HEK293T (cell line): ENCODE results near the gene SEMA4D.

Experiments used
- BHLHE40 ChIP-seq: fragments of 450-650 bp; IDR thresholded peaks from 2 replicates; pipeline ENCODE4 v1.6.1; 2016; ENCODE audit warnings: mild to moderate bottlenecking, moderate library complexity, borderline replicate concordance
- CTBP1 ChIP-seq: fragments of 450-650 bp; IDR thresholded peaks from 2 replicates; pipeline ENCODE4 v1.6.1; 2016; ENCODE audit warnings: borderline replicate concordance
- FOXA1 ChIP-seq: fragments of 450-650 bp; IDR thresholded peaks from 2 replicates; pipeline ENCODE4 v1.6.1; 2016; ENCODE audit warnings: mild to moderate bottlenecking
- NFRKB ChIP-seq: fragments of 450-650 bp; IDR thresholded peaks from 2 replicates; pipeline ENCODE4 v1.6.1; 2016; ENCODE audit warnings: mild to moderate bottlenecking, moderate library complexity
- SP1 ChIP-seq: fragments of 450-650 bp; IDR thresholded peaks from 2 replicates; pipeline ENCODE4 v1.6.1; 2017
- TARDBP ChIP-seq: fragments of 450-650 bp; IDR thresholded peaks from 2 replicates; pipeline ENCODE4 v1.6.1; 2016

DNA sequence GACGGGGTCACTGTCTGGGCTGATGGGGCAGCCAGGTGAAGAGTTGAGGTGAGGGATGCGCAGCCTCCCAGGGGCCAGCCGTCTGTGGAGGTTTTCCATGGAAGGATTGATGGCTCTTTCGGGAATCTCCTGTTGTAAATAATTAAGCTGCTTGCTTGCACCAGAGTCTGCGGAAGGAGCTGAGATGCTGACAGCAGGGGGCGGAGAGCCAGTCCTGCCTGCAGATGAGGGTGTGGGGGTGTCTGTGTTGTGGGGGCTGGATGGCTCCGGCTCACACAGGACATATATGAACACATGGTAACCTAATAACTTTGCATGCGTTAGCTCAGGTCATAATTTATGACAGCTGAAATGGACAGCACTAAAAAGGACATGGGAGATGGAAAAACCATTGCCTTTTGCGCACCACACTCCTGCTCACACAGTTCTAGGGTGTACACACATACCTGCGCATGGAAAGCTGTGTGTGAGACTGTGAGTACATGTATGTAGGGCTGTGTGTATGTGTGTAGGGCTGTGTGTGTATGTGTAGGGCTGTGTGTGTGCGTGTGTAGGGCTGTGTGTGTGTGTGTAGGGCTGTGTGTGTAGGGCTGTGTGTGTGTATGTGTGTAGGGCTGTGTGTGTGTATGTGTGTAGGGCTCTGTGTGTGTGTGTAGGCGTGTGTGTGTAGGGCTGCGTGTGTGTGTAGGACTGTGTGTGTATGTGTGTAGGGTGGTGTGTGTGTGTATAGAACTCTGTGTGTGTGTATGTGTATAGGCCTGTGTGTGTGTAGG lies 36.8 kb upstream of the SEMA4D start:
- TF ChIP-seq NFRKB, result no peak
- TF ChIP-seq SP1, result no peak
- TF ChIP-seq FOXA1, result no peak
- no peak for TF ChIP-seq BHLHE40
- no peak for TF ChIP-seq TARDBP
- TF ChIP-seq CTBP1, result no peak
